ENCODE data around the gene UTP14C. TPM values are rescaled to one million over a fixed set of nuclear protein-coding genes. Genes with fewer than 3 reads are reported as not detected.
A peak's percentile ranks its signal among the peaks of the same experiment; 100 is the strongest.

The UTP14C gene
- total RNA-seq, 4 donors from 2014 or later = 18.5 to 25.4 (median 19.8) TPM

DNA sequence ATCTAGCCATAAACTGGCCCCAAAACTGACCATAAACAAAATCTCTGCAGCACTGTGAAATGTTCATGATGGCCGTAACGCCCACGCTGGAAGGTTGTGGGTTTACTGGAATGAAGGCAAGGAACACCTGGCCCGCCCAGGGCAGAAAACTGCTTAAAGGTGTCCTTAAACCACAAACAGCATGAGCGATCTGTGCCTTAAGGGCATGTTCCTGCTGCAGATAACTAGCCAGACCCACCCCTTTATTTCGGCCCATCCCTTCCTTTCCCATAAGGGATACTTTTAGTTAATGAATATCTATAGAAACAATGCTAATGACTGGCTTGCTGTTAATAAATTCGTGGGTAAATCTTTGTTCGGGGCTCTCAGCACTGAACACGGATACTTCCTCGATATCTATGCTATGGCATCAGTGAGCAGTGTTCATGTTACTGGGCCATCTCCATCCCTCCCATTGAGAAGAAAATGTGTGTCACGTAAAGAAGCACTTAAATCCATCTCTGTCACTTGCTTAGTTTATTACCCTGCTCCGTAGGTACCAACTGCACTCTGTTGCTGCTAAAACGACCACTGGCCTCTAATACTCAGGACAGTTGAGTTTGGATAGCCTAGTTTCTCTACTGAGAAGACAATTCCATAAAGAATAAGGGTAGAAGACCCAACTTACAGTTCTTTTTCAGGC lies 18.5 kb upstream of the UTP14C start:
- Histone ChIP-seq H3K4me1 (peaks cover 0 to 15% (median 2%) of the 10 kb centered on the region in 3 donors), H3K4me3 (no peak overlapping the region), H3K9me3 (no peaks in the 10 kb centered on the region), H3K36me3 (no peaks in the 10 kb centered on the region), H3K27ac (no peak overlapping the region), H3K27me3 (no peaks in the 10 kb centered on the region)
- ATAC-seq = no peak
- no peak for TF ChIP-seq POLR2A (IDR thresholded peaks at IDR 0.05)
- no peak for TF ChIP-seq EP300 (IDR thresholded peaks at IDR 0.05)
- TF ChIP-seq, protein P1, sequence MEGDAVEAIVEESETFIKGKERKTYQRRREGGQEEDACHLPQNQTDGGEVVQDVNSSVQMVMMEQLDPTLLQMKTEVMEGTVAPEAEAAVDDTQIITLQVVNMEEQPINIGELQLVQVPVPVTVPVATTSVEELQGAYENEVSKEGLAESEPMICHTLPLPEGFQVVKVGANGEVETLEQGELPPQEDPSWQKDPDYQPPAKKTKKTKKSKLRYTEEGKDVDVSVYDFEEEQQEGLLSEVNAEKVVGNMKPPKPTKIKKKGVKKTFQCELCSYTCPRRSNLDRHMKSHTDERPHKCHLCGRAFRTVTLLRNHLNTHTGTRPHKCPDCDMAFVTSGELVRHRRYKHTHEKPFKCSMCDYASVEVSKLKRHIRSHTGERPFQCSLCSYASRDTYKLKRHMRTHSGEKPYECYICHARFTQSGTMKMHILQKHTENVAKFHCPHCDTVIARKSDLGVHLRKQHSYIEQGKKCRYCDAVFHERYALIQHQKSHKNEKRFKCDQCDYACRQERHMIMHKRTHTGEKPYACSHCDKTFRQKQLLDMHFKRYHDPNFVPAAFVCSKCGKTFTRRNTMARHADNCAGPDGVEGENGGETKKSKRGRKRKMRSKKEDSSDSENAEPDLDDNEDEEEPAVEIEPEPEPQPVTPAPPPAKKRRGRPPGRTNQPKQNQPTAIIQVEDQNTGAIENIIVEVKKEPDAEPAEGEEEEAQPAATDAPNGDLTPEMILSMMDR (IDR thresholded peaks at IDR 0.05) = no peak
- TF ChIP-seq POLR2AphosphoS5 (IDR thresholded peaks at IDR 0.05) = no peak
- 82 to 87% methylated on average over 8 to 13 of the region's 13 CpGs for WGBS, 2 donors (ENCODE audit: low coverage in 1 of 2)

DNA sequence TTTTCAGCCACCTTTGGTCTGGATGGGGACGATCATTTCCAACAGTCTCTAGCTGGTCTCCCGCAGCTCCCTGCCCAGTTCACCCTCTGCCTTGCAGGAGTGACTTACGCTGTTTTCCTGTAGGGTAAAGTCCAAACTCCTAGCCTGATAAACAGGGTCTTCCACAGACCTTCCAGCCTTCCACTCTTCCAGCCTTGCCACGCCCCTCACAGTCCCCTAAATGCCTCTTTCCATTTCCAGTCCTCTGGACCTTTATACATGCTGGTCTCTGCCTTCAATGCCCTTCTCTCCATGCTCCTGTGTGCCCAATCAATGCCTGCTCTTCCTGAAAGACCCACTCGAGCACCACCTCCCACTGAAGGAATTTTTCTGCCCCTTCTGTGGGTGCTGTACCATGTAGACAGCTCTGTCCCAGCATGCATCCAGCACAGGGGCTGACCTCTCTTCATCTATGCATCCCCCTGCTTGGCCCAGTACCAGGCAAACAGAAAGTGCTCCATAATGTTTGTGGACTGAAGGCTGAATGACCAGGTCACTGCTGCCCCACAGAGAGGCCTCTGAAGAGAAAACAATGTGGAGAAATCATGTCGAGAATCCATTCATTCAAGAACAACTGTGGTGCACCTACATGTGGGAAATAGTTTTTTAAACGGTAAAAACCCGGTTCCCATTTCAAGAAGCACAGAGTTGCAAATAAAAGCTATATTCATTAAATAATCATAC lies 17.8 kb upstream of the UTP14C start:
- no peak for ATAC-seq
- H3K4me1 ChIP-seq = peaks cover 0 to 19% (median 3%) of the 10 kb centered on the region in 3 donors
- no peak overlapping the region for H3K27ac ChIP-seq
- no peaks in the 10 kb centered on the region for H3K9me3 ChIP-seq
- no peaks in the 10 kb centered on the region for H3K27me3 ChIP-seq
- WGBS, 2 donors (ENCODE audit: low coverage in 1 of 2) = 77 to 78% methylated on average over 7 to 8 of the region's 8 CpGs
- H3K4me3 ChIP-seq = no peak overlapping the region
- TF ChIP-seq, protein P1 (IDR thresholded peaks at IDR 0.05) = no peak
- no peak for TF ChIP-seq POLR2AphosphoS5 (IDR thresholded peaks at IDR 0.05)
- no peaks in the 10 kb centered on the region for H3K36me3 ChIP-seq

DNA sequence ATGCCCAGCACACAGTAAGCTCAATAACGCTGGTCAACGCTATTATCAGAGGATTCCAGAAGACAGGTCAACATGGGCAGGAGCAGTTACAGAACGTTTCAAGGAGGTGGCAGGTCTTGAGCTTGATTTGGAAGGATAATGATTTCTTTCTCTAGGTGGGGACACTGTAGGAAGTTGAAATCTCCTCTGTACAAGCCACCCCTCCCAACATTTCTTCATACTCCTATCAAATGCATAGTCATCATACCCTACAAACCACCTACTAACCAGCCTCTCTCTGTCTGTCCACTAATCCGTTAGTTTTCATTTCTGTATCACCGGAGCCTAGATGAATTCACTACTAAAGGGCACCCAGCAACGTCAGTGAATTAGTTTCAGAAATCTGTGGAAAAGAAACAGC lies 14.5 kb upstream of the UTP14C start:
- Histone ChIP-seq H3K36me3 (no peaks in the 10 kb centered on the region), H3K4me3 (no peak overlapping the region), H3K4me1 (peaks cover 3 to 40% (median 11%) of the 10 kb centered on the region in 3 donors), H3K27ac (no peak overlapping the region), H3K27me3 (no peaks in the 10 kb centered on the region), H3K9me3 (no peaks in the 10 kb centered on the region)
- ATAC-seq = no peak
- 40 to 69% methylated on average over 3 to 5 of the region's 6 CpGs for WGBS, 2 donors (ENCODE audit: low coverage in 1 of 2)
- TF ChIP-seq POLR2AphosphoS5 (IDR thresholded peaks at IDR 0.05) = no peak
- TF ChIP-seq POLR2A (IDR thresholded peaks at IDR 0.05) = no peak
- no peak for TF ChIP-seq EP300 (IDR thresholded peaks at IDR 0.05)
- TF ChIP-seq, protein P1 (IDR thresholded peaks at IDR 0.05) = no peak

DNA sequence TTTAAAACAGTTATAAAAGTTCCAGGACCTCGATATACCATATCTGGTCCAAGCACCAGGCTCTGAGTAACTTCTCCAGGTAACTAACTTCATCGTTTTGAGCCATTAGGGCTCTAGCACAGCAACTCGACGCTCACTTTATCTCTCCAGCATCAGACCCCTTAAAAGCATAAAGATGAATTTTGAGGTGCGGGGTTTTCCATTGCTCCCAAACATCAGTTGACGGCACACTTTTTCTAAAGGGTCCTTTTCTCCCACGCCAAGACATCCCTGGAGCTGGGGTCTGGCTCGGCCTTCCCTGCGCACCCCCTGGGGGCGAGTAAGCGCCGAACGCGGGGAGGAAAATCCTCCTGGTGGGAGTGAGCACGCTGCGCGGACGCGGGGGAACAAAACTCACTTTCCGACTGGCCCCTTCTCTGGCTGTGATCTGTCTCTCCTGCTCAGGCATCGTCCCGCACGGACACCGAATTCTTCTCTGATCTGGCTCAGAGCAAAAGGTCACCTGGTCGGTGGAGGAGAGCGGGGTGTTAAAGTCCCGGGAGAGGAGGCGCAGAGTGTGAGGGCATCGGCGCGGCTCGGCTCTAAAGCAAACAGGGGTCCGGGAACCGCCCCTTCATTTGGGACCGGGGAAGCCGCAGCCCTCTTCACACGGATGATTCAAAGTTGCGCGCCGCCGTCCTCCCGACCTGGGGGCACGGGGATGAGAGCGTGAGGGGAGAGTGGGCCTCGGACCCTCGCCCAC lies 13.4 kb upstream of the UTP14C start, which contains the start of gene ATP7B:
TSS of gene ATP7B (minus strand) at position 561 of the 742 bp plus-strand sequence. CDS start at position 448, 113 bp downstream.
- no peak for ATAC-seq
- Histone ChIP-seq H3K36me3 (peaks cover 0 to 8% of the 10 kb centered on the region in 2 donors), H3K4me1 (peaks cover 3 to 40% (median 11%) of the 10 kb centered on the region in 3 donors), H3K27me3 (no peaks in the 10 kb centered on the region), H3K27ac (peak within 1 kb of the TSS in 3 of 4 donors; percentile 81 to 87 (median 84)), H3K9me3 (no peaks in the 10 kb centered on the region), H3K4me3 (peak within 1 kb of the TSS; percentile 49 to 85)
- TF ChIP-seq, protein P1 (IDR thresholded peaks at IDR 0.05) = peak in 1 of 4 experiments; percentile 31
- TF ChIP-seq POLR2AphosphoS5 (IDR thresholded peaks at IDR 0.05) = no peak
- WGBS, 2 donors (ENCODE audit: low coverage in 1 of 2) = 25 to 27% methylated on average over 2 to 5 of the region's 46 CpGs

Data from gastroesophageal sphincter (tissue), 4 donors.